Measurements from ENCODE around the gene NACC1. TPM values are rescaled to one million over a fixed set of nuclear protein-coding genes. Genes with fewer than 3 reads are reported as not detected.

Gene NACC1
- total RNA-seq, 1 donor from 2014 or later = 68.6 TPM

DNA sequence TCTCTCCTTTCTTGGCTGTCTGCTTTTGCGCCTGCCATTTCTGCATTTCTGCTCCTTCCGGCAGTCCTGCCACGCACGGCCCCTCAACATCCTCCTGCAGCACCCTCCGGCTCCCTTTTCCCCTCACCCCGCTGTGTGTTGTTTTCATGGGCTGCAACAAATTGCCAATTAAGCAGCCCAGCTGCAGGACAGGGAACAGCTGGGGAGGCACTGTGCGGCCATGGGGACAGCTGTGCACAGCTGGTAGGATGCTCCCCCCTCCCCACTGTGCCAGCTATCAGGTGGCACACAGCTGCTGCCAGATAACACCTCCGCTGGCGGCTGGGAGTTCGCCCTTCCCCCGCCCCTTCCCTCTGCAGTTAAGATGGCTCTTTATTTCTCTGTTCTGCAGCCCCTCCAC is 40.8 kb upstream of the NACC1 start:
- Mint-ChIP-seq H3K27ac (ENCODE audit: unreplicated experiment) (peak overlapping the region; percentile 59), H3K4me3 (ENCODE audit: unreplicated experiment) (no peak overlapping the region), H3K27me3 (ENCODE audit: unreplicated experiment) (peaks cover 16% of the 10 kb centered on the region), H3K36me3 (ENCODE audit: unreplicated experiment) (no peaks in the 10 kb centered on the region), H3K4me1 (ENCODE audit: low read depth, unreplicated experiment) (peaks cover 34% of the 10 kb centered on the region), H3K9me3 (ENCODE audit: unreplicated experiment) (peaks cover 14% of the 10 kb centered on the region)
- peak; percentile 46 for DNase-seq
- TF ChIP-seq, protein P1, sequence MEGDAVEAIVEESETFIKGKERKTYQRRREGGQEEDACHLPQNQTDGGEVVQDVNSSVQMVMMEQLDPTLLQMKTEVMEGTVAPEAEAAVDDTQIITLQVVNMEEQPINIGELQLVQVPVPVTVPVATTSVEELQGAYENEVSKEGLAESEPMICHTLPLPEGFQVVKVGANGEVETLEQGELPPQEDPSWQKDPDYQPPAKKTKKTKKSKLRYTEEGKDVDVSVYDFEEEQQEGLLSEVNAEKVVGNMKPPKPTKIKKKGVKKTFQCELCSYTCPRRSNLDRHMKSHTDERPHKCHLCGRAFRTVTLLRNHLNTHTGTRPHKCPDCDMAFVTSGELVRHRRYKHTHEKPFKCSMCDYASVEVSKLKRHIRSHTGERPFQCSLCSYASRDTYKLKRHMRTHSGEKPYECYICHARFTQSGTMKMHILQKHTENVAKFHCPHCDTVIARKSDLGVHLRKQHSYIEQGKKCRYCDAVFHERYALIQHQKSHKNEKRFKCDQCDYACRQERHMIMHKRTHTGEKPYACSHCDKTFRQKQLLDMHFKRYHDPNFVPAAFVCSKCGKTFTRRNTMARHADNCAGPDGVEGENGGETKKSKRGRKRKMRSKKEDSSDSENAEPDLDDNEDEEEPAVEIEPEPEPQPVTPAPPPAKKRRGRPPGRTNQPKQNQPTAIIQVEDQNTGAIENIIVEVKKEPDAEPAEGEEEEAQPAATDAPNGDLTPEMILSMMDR (IDR thresholded peaks at IDR 0.05; ENCODE audit: partially characterized antibody, unreplicated experiment) = no peak

DNA sequence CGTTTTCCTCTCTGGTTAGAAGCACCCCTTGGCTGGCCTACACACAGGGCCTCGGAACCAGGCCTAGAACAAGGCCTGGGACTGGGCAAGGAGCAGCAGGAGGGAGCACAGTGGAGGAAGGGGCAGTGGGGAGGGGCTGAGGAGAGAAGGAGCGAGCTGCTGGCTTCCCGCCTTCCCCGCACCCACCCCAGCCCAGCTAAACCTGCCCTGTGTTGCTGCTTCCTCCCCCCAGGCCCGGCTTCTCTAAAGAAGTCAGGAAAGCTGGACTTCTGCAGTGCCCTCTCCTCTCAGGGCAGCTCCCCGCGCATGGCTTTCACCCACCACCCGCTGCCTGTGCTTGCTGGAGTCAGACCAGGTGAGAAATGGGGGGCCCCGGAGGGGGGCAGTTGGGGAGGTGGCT is 39.7 kb upstream of the NACC1 start:
- DNase-seq = no peak
- no peaks in the 10 kb centered on the region for H3K36me3 Mint-ChIP-seq (ENCODE audit: unreplicated experiment)
- H3K4me3 Mint-ChIP-seq (ENCODE audit: unreplicated experiment) = peak overlapping the region; percentile 20
- H3K27ac Mint-ChIP-seq (ENCODE audit: unreplicated experiment) = no peak overlapping the region
- peaks cover 15% of the 10 kb centered on the region for H3K9me3 Mint-ChIP-seq (ENCODE audit: unreplicated experiment)
- TF ChIP-seq, protein P1 (IDR thresholded peaks at IDR 0.05; ENCODE audit: partially characterized antibody, unreplicated experiment) = no peak
- H3K27me3 Mint-ChIP-seq (ENCODE audit: unreplicated experiment) = peaks cover 21% of the 10 kb centered on the region
- peaks cover 42% of the 10 kb centered on the region for H3K4me1 Mint-ChIP-seq (ENCODE audit: low read depth, unreplicated experiment)

DNA sequence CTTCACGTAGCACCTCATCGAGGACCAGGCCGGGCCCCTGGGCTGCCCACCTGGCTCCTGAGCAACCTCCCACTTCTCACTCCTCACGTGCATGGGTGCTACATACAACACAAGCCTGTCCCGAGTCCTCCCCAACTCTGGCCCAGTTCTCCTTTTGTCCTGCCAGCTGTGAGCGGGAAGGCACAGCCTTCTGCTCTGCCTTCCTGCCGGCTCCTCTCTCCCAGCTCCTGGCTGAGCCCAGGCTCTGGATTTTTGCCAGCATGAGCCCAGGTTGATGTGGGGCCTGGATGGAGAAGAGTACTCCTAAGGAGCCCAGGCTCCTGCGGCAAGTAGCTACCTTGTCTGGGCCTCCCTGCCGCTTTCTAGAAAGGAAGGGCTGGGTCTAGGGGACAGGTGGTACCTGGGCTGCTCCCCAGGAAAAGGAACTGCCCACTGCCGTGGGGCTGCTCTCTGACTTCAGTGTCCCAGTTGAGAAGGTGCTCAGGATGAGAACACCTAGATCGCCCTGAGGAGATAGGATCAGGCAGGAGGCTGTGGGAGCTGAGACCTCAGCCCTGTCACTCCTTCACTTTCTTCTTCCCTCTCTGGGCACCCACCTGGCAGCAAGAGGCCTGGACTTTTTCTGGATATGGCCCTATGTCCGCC is 39.0 kb upstream of the NACC1 start:
- Mint-ChIP-seq H3K27ac (ENCODE audit: unreplicated experiment) (peak overlapping the region; percentile 95), H3K27me3 (ENCODE audit: unreplicated experiment) (peaks cover 20% of the 10 kb centered on the region), H3K4me1 (ENCODE audit: low read depth, unreplicated experiment) (peaks cover 44% of the 10 kb centered on the region), H3K9me3 (ENCODE audit: unreplicated experiment) (peaks cover 15% of the 10 kb centered on the region), H3K36me3 (ENCODE audit: unreplicated experiment) (no peaks in the 10 kb centered on the region), H3K4me3 (ENCODE audit: unreplicated experiment) (no peak overlapping the region)
- no peak for DNase-seq
- TF ChIP-seq, protein P1 (IDR thresholded peaks at IDR 0.05; ENCODE audit: partially characterized antibody, unreplicated experiment) = no peak

DNA sequence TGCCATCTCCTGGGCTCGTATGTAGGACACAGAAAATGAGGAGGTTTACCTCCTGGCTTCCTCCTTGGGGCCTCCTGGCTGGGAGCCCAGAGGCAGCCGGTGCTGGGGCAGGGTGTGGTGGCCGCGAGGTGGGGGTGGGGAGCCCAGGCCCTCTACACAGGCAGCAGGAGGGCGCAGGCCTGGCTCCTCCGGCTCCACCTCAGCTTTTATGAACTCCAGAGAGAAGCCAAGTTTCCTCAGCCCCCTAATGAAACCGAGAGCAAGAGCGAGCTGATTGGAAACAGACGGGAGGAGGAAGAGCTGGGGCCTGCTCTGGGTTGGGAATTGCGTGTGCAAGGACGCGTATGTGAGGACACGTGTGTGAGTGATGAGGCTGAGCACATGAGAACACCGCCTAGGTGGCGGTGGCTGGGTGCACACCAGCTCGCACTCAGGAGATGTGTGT is 38.5 kb upstream of the NACC1 start:
- DNase-seq = peak; percentile 50
- H3K9me3 Mint-ChIP-seq (ENCODE audit: unreplicated experiment) = peaks cover 14% of the 10 kb centered on the region
- peaks cover 44% of the 10 kb centered on the region for H3K4me1 Mint-ChIP-seq (ENCODE audit: low read depth, unreplicated experiment)
- H3K36me3 Mint-ChIP-seq (ENCODE audit: unreplicated experiment) = no peaks in the 10 kb centered on the region
- peaks cover 23% of the 10 kb centered on the region for H3K27me3 Mint-ChIP-seq (ENCODE audit: unreplicated experiment)
- H3K4me3 Mint-ChIP-seq (ENCODE audit: unreplicated experiment) = peak overlapping the region; percentile 63
- peak overlapping the region; percentile 95 for H3K27ac Mint-ChIP-seq (ENCODE audit: unreplicated experiment)
- TF ChIP-seq, protein P1 (IDR thresholded peaks at IDR 0.05; ENCODE audit: partially characterized antibody, unreplicated experiment) = no peak

DNA sequence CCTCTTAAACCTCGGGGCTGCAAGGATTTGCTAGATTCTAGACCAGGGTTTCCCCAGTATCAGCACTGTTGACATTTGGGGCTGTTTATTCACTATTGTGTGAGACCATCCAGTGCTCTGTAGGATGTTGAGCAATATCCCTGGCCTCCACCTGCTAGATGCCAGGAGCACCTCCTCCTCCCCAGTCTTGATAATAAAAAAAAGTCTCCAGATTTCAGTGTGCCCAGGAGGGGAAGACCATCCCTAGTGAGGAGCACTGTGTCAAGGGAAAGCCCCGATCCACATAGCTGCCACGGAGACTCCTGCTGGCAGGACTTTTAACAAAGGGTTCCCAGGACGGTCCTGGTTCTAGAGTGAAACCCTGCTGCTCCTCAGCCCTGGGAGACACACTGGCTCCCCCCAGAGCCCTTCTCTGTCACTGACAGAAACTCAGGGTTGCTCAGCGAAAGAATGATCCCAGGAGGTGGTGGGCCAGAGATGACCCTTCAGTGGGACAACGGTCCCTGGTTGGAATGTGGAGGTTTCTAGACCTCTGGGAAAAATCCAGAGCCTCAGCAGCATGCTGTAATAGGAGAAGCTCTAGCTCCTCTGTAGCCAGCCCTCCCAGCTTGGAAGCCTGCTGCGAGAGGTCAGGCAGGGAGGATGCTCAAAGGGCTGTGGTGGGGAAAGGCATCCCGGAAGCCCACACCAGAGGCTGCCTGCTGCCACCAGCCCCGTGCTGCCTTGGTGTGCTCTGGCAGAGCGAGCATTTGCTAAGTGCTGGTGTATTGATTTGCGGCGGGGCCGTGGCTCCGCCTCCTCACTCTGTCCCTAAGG is 35.7 kb upstream of the NACC1 start:
- DNase-seq = peak; percentile 91
- Mint-ChIP-seq H3K36me3 (ENCODE audit: unreplicated experiment) (no peaks in the 10 kb centered on the region), H3K27me3 (ENCODE audit: unreplicated experiment) (peaks cover 20% of the 10 kb centered on the region), H3K4me3 (ENCODE audit: unreplicated experiment) (peak overlapping the region; percentile 71), H3K27ac (ENCODE audit: unreplicated experiment) (peak overlapping the region; percentile 95), H3K4me1 (ENCODE audit: low read depth, unreplicated experiment) (peaks cover 39% of the 10 kb centered on the region), H3K9me3 (ENCODE audit: unreplicated experiment) (peaks cover 13% of the 10 kb centered on the region)
- TF ChIP-seq, protein P1 (IDR thresholded peaks at IDR 0.05; ENCODE audit: partially characterized antibody, unreplicated experiment) = no peak

Measured in glutamatergic neuron (in vitro differentiated cells).